Mucosa of rectum (tissue), 2 donors: ENCODE results near the gene CCR9.

Experiments used
- H3K27ac ChIP-seq, 2 donors: one replicate each; pipeline ENCODE4 v1.7.0; 2013; ENCODE audit warnings: inconsistent platforms in 2 of 2, low read depth in 2 of 2, low read length in 2 of 2
- H3K27me3 ChIP-seq, 2 donors: one replicate each; pipeline ENCODE4 v1.7.0; 2013; ENCODE audit warnings: low read length in 2 of 2; ENCODE audit not compliant: control insufficient read depth in 2 of 2, insufficient read depth in 2 of 2
- H3K36me3 ChIP-seq, 2 donors: one replicate each; pipeline ENCODE4 v1.7.0; 2013; ENCODE audit warnings: low read length in 2 of 2; ENCODE audit not compliant: control insufficient read depth in 2 of 2, insufficient read depth in 2 of 2
- H3K4me1 ChIP-seq, 2 donors: one replicate each; pipeline ENCODE4 v1.7.0; 2013; ENCODE audit warnings: low read length in 2 of 2, mild to moderate bottlenecking in 1 of 2; ENCODE audit not compliant: control insufficient read depth in 2 of 2, insufficient read depth in 2 of 2
- H3K4me3 ChIP-seq, 2 donors: one replicate each; pipeline ENCODE4 v1.7.0; 2013; ENCODE audit warnings: low read length in 2 of 2
- H3K9ac ChIP-seq, 2 donors: one replicate each; pipeline ENCODE4 v1.7.0; 2013; ENCODE audit warnings: low read length in 2 of 2, low read depth in 1 of 2, mild to moderate bottlenecking in 1 of 2
- H3K9me3 ChIP-seq, 2 donors: one replicate each; pipeline ENCODE4 v1.7.0; 2013; ENCODE audit warnings: low read length in 2 of 2; ENCODE audit not compliant: control insufficient read depth in 2 of 2
- donor health status: healthy.
- donor health status: Normal muscosa, but diverticular disease.

The CCR9 gene

GRCh38 chr3:45917146-45917898 is 31.0 kb downstream of the CCR9 start:
- no peaks in the 10 kb centered on the region for H3K9me3 ChIP-seq
- H3K27me3 ChIP-seq, result no peaks in the 10 kb centered on the region
- no peak overlapping the region for H3K9ac ChIP-seq
- no peak overlapping the region for H3K4me3 ChIP-seq
- H3K36me3 ChIP-seq, result peaks cover 17 to 32% of the 10 kb centered on the region in 2 donors
- H3K4me1 ChIP-seq, result peaks cover 0 to 6% of the 10 kb centered on the region in 2 donors
- no peak overlapping the region for H3K27ac ChIP-seq

GRCh38 chr3:45921158-45922038 is 35.1 kb downstream of the CCR9 start:
- Histone ChIP-seq H3K36me3 (peaks cover 34 to 57% of the 10 kb centered on the region in 2 donors), H3K9ac (no peak overlapping the region), H3K27me3 (no peaks in the 10 kb centered on the region), H3K4me1 (no peaks in the 10 kb centered on the region), H3K9me3 (no peaks in the 10 kb centered on the region), H3K4me3 (no peak overlapping the region), H3K27ac (no peak overlapping the region)

GRCh38 chr3:45922039-45922326 is 35.6 kb downstream of the CCR9 start:
- Histone ChIP-seq H3K9ac (no peak overlapping the region), H3K4me1 (no peaks in the 10 kb centered on the region), H3K4me3 (no peak overlapping the region), H3K9me3 (no peaks in the 10 kb centered on the region), H3K36me3 (peaks cover 34 to 57% of the 10 kb centered on the region in 2 donors), H3K27me3 (no peaks in the 10 kb centered on the region), H3K27ac (no peak overlapping the region)

GRCh38 chr3:45922950-45923590 is 36.7 kb downstream of the CCR9 start:
- Histone ChIP-seq H3K27ac (no peak overlapping the region), H3K36me3 (peaks cover 42 to 62% of the 10 kb centered on the region in 2 donors), H3K9ac (no peak overlapping the region), H3K27me3 (no peaks in the 10 kb centered on the region), H3K9me3 (no peaks in the 10 kb centered on the region), H3K4me1 (no peaks in the 10 kb centered on the region), H3K4me3 (no peak overlapping the region)

DNA sequence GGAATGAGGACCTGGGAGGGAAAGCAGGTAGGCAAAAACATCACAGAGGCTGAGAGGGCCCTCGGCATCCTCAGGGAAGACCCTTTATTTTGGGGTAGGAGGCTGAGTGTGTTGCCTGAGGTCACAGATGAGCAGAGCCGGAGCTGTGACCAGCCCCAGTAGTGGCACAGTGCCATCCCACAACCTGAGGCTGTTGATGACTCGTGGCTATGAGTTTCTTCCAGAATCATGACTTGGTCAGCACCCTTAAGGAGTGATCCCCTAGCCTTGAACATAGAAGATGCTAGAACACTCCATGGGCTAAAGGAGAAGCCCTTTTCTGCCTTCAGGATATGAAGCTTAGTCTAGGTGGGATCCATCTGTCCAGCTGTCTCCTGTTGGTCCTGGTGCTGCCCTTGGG is 37.4 kb downstream of the CCR9 start:
- no peak overlapping the region for H3K9ac ChIP-seq
- no peaks in the 10 kb centered on the region for H3K27me3 ChIP-seq
- peaks cover 47 to 66% of the 10 kb centered on the region in 2 donors for H3K36me3 ChIP-seq
- H3K9me3 ChIP-seq, result no peaks in the 10 kb centered on the region
- no peak overlapping the region for H3K4me3 ChIP-seq
- H3K27ac ChIP-seq, result no peak overlapping the region
- H3K4me1 ChIP-seq, result no peaks in the 10 kb centered on the region

DNA sequence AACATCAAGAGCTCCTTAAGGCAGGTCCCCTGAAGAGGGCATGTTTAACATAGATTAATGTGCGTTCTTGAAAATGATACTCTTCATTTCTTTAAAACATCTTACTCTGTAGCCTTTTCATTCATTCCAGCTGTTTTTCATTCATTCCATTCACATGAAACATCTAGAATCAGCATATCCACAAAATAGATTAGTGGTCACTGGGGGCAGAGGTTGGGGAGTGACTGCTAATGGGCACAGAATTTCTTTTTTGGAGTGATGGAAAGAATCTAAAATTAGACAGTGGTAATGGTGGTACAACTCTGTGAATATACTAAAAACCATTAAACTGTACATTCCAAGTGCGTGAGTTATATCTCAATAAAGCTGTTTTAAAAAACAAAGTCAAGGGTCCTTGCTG is 41.5 kb downstream of the CCR9 start:
- peaks cover 51 to 69% of the 10 kb centered on the region in 2 donors for H3K36me3 ChIP-seq
- no peak overlapping the region for H3K4me3 ChIP-seq
- H3K27me3 ChIP-seq, result no peaks in the 10 kb centered on the region
- no peak overlapping the region for H3K27ac ChIP-seq
- H3K9ac ChIP-seq, result no peak overlapping the region
- no peaks in the 10 kb centered on the region for H3K9me3 ChIP-seq
- no peaks in the 10 kb centered on the region for H3K4me1 ChIP-seq

DNA sequence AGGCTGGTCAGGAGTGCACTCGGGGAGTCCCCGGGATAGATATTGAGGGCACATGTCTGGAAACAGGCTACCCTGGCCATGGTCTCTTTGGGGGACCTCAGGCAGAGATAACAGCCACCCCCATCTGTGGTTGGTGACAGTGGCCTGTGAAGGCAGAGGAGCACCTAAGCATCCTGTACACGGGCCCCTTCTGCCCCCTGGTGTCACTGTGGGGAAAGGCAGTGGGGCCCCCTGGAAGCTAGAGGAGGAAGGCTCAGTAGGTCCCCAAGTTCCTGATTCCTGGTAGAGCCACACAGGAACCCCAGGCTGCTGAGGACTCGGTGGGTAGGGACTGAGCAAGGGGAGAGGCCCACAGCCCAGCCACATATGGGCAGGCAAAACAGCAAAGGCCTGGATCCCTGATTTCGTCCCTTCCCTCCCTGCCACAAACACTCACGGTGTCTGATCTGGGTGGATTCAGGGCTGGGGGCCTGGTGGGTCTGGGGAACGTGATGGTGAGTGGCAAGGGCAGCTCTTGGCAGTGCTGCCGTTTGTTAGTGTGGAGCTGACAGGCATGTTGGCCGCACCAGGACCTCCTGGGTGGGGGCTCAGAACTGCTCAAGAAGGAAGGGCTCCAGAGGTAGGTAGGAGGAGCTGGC is 42.8 kb downstream of the CCR9 start:
- no peak overlapping the region for H3K27ac ChIP-seq
- no peak overlapping the region for H3K9ac ChIP-seq
- no peaks in the 10 kb centered on the region for H3K27me3 ChIP-seq
- H3K9me3 ChIP-seq, result no peaks in the 10 kb centered on the region
- H3K36me3 ChIP-seq, result peaks cover 40 to 60% of the 10 kb centered on the region in 2 donors
- H3K4me3 ChIP-seq, result no peak overlapping the region
- H3K4me1 ChIP-seq, result no peaks in the 10 kb centered on the region

DNA sequence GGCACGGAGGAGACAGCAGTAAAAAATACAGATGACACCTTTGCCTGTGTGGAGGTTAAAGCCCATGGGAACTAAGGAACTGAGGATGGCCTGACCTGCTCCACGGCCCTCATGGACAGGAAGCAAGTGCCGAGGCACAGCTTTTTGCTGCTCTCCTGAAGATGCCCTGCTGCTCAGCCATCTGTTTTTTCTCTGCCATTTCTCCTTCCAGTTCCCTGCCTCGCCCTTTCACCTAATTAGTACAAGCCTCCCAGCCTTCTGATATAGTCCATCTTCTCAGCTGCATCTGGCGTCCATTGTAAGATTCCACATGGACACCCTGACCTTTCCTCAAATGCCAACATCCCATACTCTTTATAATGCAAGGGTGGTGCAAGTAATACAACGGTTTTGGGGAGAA is 45.2 kb downstream of the CCR9 start:
- no peaks in the 10 kb centered on the region for H3K9me3 ChIP-seq
- peaks cover 56 to 71% of the 10 kb centered on the region in 2 donors for H3K36me3 ChIP-seq

GRCh38 chr3:45932112-45932511 is 45.8 kb downstream of the CCR9 start:
- Histone ChIP-seq H3K36me3 (peaks cover 54 to 74% of the 10 kb centered on the region in 2 donors), H3K9me3 (no peaks in the 10 kb centered on the region), H3K4me1 (no peaks in the 10 kb centered on the region), H3K9ac (no peak overlapping the region), H3K4me3 (no peak overlapping the region), H3K27me3 (no peaks in the 10 kb centered on the region), H3K27ac (no peak overlapping the region)

More for the DNA sequence above, 45.2 kb downstream of the CCR9 start:
- Histone ChIP-seq H3K27ac (no peak overlapping the region), H3K4me1 (no peaks in the 10 kb centered on the region), H3K27me3 (no peaks in the 10 kb centered on the region), H3K9ac (no peak overlapping the region), H3K4me3 (no peak overlapping the region)
